Sigmoid colon (tissue), 7 donors: ENCODE data around the gene MAGEA9B. TPM values are rescaled to one million over a fixed set of nuclear protein-coding genes. Genes with fewer than 3 reads are reported as not detected.
A peak's percentile ranks its signal among the peaks of the same experiment; 100 is the strongest.
"Not testable (repeated sequence)": the region's sequence is repeated elsewhere in the genome, so short reads cannot be mapped to it uniquely, and the experiment has no call there.

Experiments used
- DNase-seq: peaks from one replicate; pipeline ENCODE4 v3.0.0-alpha.2; 2019
- H3K27ac ChIP-seq, 4 donors: fragments of 200-600 bp; sonication (generic); one replicate each; pipeline ENCODE4 v1.5.1; 2016 to 2019; ENCODE audit warnings: mild to moderate bottlenecking in 1 of 4
- H3K27me3 ChIP-seq, 3 donors: fragments of 200-600 bp; sonication (generic); one replicate each; pipeline ENCODE4 v1.5.1; 2019; ENCODE audit warnings: mild to moderate bottlenecking in 1 of 3
- H3K36me3 ChIP-seq, 4 donors: fragments of 200-600 bp; sonication (generic); one replicate each; pipeline ENCODE4 v1.5.1; 2016 to 2019
- H3K4me1 ChIP-seq, 4 donors: fragments of 200-600 bp; sonication (generic); one replicate each; pipeline ENCODE4 v1.5.1; 2017 to 2019
- H3K4me3 ChIP-seq, 4 donors: fragments of 200-600 bp; sonication (generic); one replicate each; pipeline ENCODE4 v1.5.1; 2017 to 2019; ENCODE audit warnings: mild to moderate bottlenecking in 2 of 4, moderate library complexity in 1 of 4
- H3K9me3 ChIP-seq, 4 donors: fragments of 200-600 bp in 3 of 4; sonication (generic) in 3 of 4; one replicate each; pipeline versions ENCODE4 v1.5.1 to v1.6.1; 2013 to 2019
- CTCF ChIP-seq, 4 experiments: fragments of 450-650 bp in 3 of 4; fragments of 200-600 bp in 1 of 4; IDR thresholded peaks; one replicate each; pipeline ENCODE4 v1.5.1; 2016 to 2019; ENCODE audit warnings: antibody characterized with exemption in 4 of 4, mild to moderate bottlenecking in 3 of 4, moderate library complexity in 2 of 4
- EP300 ChIP-seq, 4 donors: sonication (generic); formaldehyde crosslinking; IDR thresholded peaks; one replicate each; pipeline ENCODE4 v1.6.1; 2017; ENCODE audit warnings: antibody characterized with exemption in 4 of 4
- POLR2A ChIP-seq, 2 donors: fragments of 450-650 bp; IDR thresholded peaks; one replicate each; pipeline ENCODE4 v1.6.1; 2016; ENCODE audit warnings: antibody characterized with exemption in 2 of 2, mild to moderate bottlenecking in 2 of 2, moderate library complexity in 2 of 2
- POLR2AphosphoS5 ChIP-seq, 4 donors: sonication (generic); formaldehyde crosslinking; IDR thresholded peaks; one replicate each; pipeline ENCODE4 v1.6.1; 2017; ENCODE audit warnings: antibody characterized with exemption in 4 of 4
- WGBS, 2 donors: extraction: QIAGEN DNeasy Blood & Tissue Kit; methylation state at CpG; one replicate each; pipeline ENCODE4 v1.1.7; 2013; 5-methylcytosine and 5-hydroxymethylcytosine counted together
- intact Hi-C: fragments of 100-400 bp; cut with DNase I; formaldehyde crosslinking; loops from one replicate; pipeline ENCODE4 v1.15.1; 2023
- polyA plus RNA-seq, 3 donors: library from polyadenylated mRNA; stranded (reverse); fragments of 200-250 nt; gene quantifications; one replicate each; pipeline ENCODE4 v1.2.3, GENCODE V29; 2013
- total RNA-seq, 4 donors: library from RNA; depleted of rRNA; stranded (reverse); fragments of >200 nt; gene quantifications; one replicate each; pipeline ENCODE4 v1.1.0, GENCODE V29; 2016
- donor health status: healthy with polysubstance abuse.
- donor health status: Bipolar disorder and iron deficiency.
- donor health status: healthy.

MAGEA9B gene
- total and polyA plus RNA-seq, 7 donors, result not detected

- H3K4me1 ChIP-seq, H3K4me3 ChIP-seq, H3K27ac ChIP-seq, H3K27me3 ChIP-seq, DNase-seq, H3K36me3 ChIP-seq, intact Hi-C loops, H3K9me3 ChIP-seq: not testable (repeated sequence)
- WGBS, 2 donors, result no CpG with 5 or more reads among the region's 1 CpG
Observed at GRCh38 chrX:149573456-149573855, 13.8 kb downstream of the MAGEA9B start.

GRCh38 chrX:149572743-149573142 is 14.5 kb downstream of the MAGEA9B start:
- Histone ChIP-seq H3K4me1 (no peaks in the 10 kb centered on the region), H3K27me3 (no peaks in the 10 kb centered on the region), H3K9me3 (no peaks in the 10 kb centered on the region), H3K27ac (no peak overlapping the region), H3K36me3 (no peaks in the 10 kb centered on the region), H3K4me3 (no peak overlapping the region)
- WGBS, 2 donors, result 12% methylated on average over 1 of the region's 1 CpG; no CpG with 5 or more reads in 1 of the 2 donors
- TF ChIP-seq POLR2AphosphoS5 (IDR thresholded peaks at IDR 0.05) (no peak), EP300 (IDR thresholded peaks at IDR 0.05) (no peak), CTCF (IDR thresholded peaks at IDR 0.05) (no peak), POLR2A (IDR thresholded peaks at IDR 0.05) (no peak)
- DNase-seq, result peak; percentile 2
- intact Hi-C loops, result no loop called here

- Histone ChIP-seq H3K4me1 (no peaks in the 10 kb centered on the region), H3K36me3 (no peaks in the 10 kb centered on the region), H3K9me3 (no peaks in the 10 kb centered on the region), H3K27me3 (no peaks in the 10 kb centered on the region), H3K27ac (no peak overlapping the region), H3K4me3 (no peak overlapping the region)
- TF ChIP-seq POLR2AphosphoS5 (IDR thresholded peaks at IDR 0.05) (no peak), EP300 (IDR thresholded peaks at IDR 0.05) (no peak), CTCF (IDR thresholded peaks at IDR 0.05) (no peak), POLR2A (IDR thresholded peaks at IDR 0.05) (no peak)
- WGBS, 2 donors, result 24% methylated on average over 7 of the region's 7 CpGs; no CpG with 5 or more reads in 1 of the 2 donors
- no peak for DNase-seq
- intact Hi-C loops, result no loop called here
Observed at GRCh38 chrX:149571770-149572169, 15.5 kb downstream of the MAGEA9B start.

- H3K27me3 ChIP-seq, result no peaks in the 10 kb centered on the region
- H3K9me3 ChIP-seq, result no peaks in the 10 kb centered on the region
- no peaks in the 10 kb centered on the region for H3K36me3 ChIP-seq
- no peaks in the 10 kb centered on the region for H3K4me1 ChIP-seq
- TF ChIP-seq CTCF (IDR thresholded peaks at IDR 0.05) (no peak), POLR2AphosphoS5 (IDR thresholded peaks at IDR 0.05) (no peak), EP300 (IDR thresholded peaks at IDR 0.05) (no peak), POLR2A (IDR thresholded peaks at IDR 0.05) (no peak)
- no peak overlapping the region for H3K4me3 ChIP-seq
- H3K27ac ChIP-seq, result no peak overlapping the region
- intact Hi-C loops, result no loop called here
- DNase-seq, result no peak
- 73% methylated on average over 6 of the region's 6 CpGs; no CpG with 5 or more reads in 1 of the 2 donors for whole genome bisulfite sequencing, 2 donors
Observed at GRCh38 chrX:149570668-149571067, 16.6 kb downstream of the MAGEA9B start.

GRCh38 chrX:149569770-149570169 is 17.5 kb downstream of the MAGEA9B start:
- H3K36me3 ChIP-seq, result no peaks in the 10 kb centered on the region
- WGBS, 2 donors, result 76% methylated on average over 2 of the region's 2 CpGs; no CpG with 5 or more reads in 1 of the 2 donors
- intact Hi-C loops, result no loop called here
- H3K4me3 ChIP-seq, result no peak overlapping the region
- no peaks in the 10 kb centered on the region for H3K27me3 ChIP-seq
- TF ChIP-seq POLR2AphosphoS5 (IDR thresholded peaks at IDR 0.05) (no peak), POLR2A (IDR thresholded peaks at IDR 0.05) (no peak), CTCF (IDR thresholded peaks at IDR 0.05) (no peak), EP300 (IDR thresholded peaks at IDR 0.05) (no peak)
- DNase-seq, result no peak
- H3K4me1 ChIP-seq, result no peaks in the 10 kb centered on the region
- H3K27ac ChIP-seq, result no peak overlapping the region
- no peaks in the 10 kb centered on the region for H3K9me3 ChIP-seq
